Bronchial smooth muscle cell (primary cell): ENCODE measurements around the gene RFWD3. TPM values are rescaled to one million over a fixed set of nuclear protein-coding genes. Genes with fewer than 3 reads are reported as not detected.

Experiments
- total RNA-seq: library from RNA; depleted of rRNA; stranded (reverse); fragments of >200 nt; gene quantifications from 2 replicates; pipeline ENCODE4 v1.2.1, GENCODE V29; 2014

RFWD3 gene
- total RNA-seq: 5.5 and 6.9 TPM in 2 replicates

GRCh38 chr16:74666425-74667254, at the start of gene RFWD3:
Gene RFWD3 (minus strand): TSS chr16:74666877. CDS start chr16:74661449, 5,428 bp downstream.

GRCh38 chr16:74700438-74701225, 34.0 kb upstream of the RFWD3 start, which contains the start of gene MLKL:
Gene MLKL (minus strand): TSS chr16:74700862. CDS start chr16:74695757, 5,105 bp downstream.

GRCh38 chr16:74606521-74607309, 60.0 kb downstream of the RFWD3 start, which contains the start of gene GLG1:
Gene GLG1 (minus strand): TSS chr16:74607114. CDS start chr16:74607094, 20 bp downstream.

Other genes starting within 250 kb of the RFWD3 start
- 0.47 and 0.52 TPM in 2 replicates for gene CLEC18B, start 245.4 kb downstream of the RFWD3 start, total RNA-seq
- 141 and 145 TPM in 2 replicates for gene GLG1, start 59.8 kb downstream of the RFWD3 start, total RNA-seq
- gene MLKL, start 34.0 kb upstream of the RFWD3 start, total RNA-seq: 3.9 and 5.4 TPM in 2 replicates
- gene FA2H, start 107.9 kb upstream of the RFWD3 start, total RNA-seq: not detected in 2 replicates